Kidney (tissue), 14 donors: ENCODE measurements around the gene PDE4D. TPM values are rescaled to one million over a fixed set of nuclear protein-coding genes. Genes with fewer than 3 reads are reported as not detected.
"Not testable (repeated sequence)": the region's sequence is repeated elsewhere in the genome, so short reads cannot be mapped to it uniquely, and the experiment has no call there.

Source experiments
- DNase-seq, 5 donors: peaks; one replicate each; pipeline ENCODE4 v3.0.0-alpha.2; 2013 to 2020
- FAIRE-seq: peaks from 2 replicates; lab custom pipeline; 2012; peaks lifted over from hg19 to GRCh38; lab: Jason Lieb, UNC
- H3K27ac ChIP-seq, 2 donors: one replicate each; pipeline ENCODE4 v1.7.0; 2013; ENCODE audit warnings: low read depth in 2 of 2, low read length in 2 of 2, inconsistent platforms in 1 of 2
- H3K27me3 ChIP-seq: one replicate; pipeline ENCODE4 v1.7.1; 2013; ENCODE audit warnings: low read length, inconsistent platforms; ENCODE audit not compliant: control insufficient read depth, insufficient read depth
- H3K36me3 ChIP-seq, 3 donors: one replicate each; pipeline versions ENCODE4 v1.7.0 to v1.7.1; 2013; ENCODE audit warnings: low read length in 3 of 3, control low read depth in 1 of 3, inconsistent platforms in 1 of 3; ENCODE audit not compliant: insufficient read depth in 3 of 3, control insufficient read depth in 2 of 3
- H3K4me1 ChIP-seq, 3 donors: one replicate each; pipeline versions ENCODE4 v1.7.0 to v1.7.1; 2013; ENCODE audit warnings: low read length in 3 of 3, inconsistent platforms in 1 of 3, low read depth in 1 of 3; ENCODE audit not compliant: control insufficient read depth in 2 of 3, insufficient read depth in 2 of 3
- H3K4me3 ChIP-seq, 3 donors: one replicate each; pipeline versions ENCODE4 v1.7.0 to v1.8.1; 2013; ENCODE audit warnings: low read length in 3 of 3, control low read depth in 1 of 3, inconsistent platforms in 1 of 3
- H3K9ac ChIP-seq, 3 donors: one replicate each; pipeline versions ENCODE4 v1.7.0 to v1.7.1; 2013; ENCODE audit warnings: low read length in 3 of 3, control low read depth in 1 of 3, inconsistent platforms in 1 of 3
- H3K9me3 ChIP-seq, 3 donors: one replicate each; pipeline versions ENCODE4 v1.7.0 to v1.7.1; 2013; ENCODE audit warnings: low read length in 3 of 3, control low read depth in 1 of 3, inconsistent platforms in 1 of 3; ENCODE audit not compliant: control insufficient read depth in 2 of 3, insufficient read depth in 1 of 3
- intact Hi-C: fragments of 100-400 bp; cut with DNase I; formaldehyde crosslinking; loops from one replicate; pipeline ENCODE4 v1.11.1; 2022
- polyA plus RNA-seq: library from polyadenylated mRNA; stranded (reverse); fragments of 350-450 nt; fragmentation: Illumina TruSeq; extraction: RNeasy Lipid Tissue Mini Kit (QIAGEN cat#74804); gene quantifications from one replicate; pipeline ENCODE4 v1.2.3, GENCODE V29; 2014; ENCODE audit warnings: low read depth, low replicate concordance; ENCODE audit not compliant: insufficient read depth
- total RNA-seq: library from RNA; stranded (reverse); fragmentation: NEBNext Ultra II Directional; extraction: Animal tissue kit (Norgen Biotek cat#: 25700); gene quantifications from one replicate; pipeline ENCODE4 v1.2.1, GENCODE V29; 2021
- TF ChIP-seq, protein P1 (sequence below): IDR thresholded peaks from 3 replicates; pipeline ENCODE4 v1.5.1; 2012; ENCODE audit warnings: mild to moderate bottlenecking, moderate library complexity, borderline replicate concordance; ENCODE audit not compliant: insufficient read depth; ENCODE audit errors: extremely low read depth
- donor health status: control.
- donor health status: control.
- donor health status: control.
- donor health status: control.
- donor health status: control.
- donor health status: DM: yes; HTN: yes; CAD: no.
- donor health status: Normal renal cell carcinoma (clear cell type).

The PDE4D gene
- total and polyA plus RNA-seq, 2 donors from 2014 or later: 9.2 to 78.9 TPM

- TF ChIP-seq, protein P1, sequence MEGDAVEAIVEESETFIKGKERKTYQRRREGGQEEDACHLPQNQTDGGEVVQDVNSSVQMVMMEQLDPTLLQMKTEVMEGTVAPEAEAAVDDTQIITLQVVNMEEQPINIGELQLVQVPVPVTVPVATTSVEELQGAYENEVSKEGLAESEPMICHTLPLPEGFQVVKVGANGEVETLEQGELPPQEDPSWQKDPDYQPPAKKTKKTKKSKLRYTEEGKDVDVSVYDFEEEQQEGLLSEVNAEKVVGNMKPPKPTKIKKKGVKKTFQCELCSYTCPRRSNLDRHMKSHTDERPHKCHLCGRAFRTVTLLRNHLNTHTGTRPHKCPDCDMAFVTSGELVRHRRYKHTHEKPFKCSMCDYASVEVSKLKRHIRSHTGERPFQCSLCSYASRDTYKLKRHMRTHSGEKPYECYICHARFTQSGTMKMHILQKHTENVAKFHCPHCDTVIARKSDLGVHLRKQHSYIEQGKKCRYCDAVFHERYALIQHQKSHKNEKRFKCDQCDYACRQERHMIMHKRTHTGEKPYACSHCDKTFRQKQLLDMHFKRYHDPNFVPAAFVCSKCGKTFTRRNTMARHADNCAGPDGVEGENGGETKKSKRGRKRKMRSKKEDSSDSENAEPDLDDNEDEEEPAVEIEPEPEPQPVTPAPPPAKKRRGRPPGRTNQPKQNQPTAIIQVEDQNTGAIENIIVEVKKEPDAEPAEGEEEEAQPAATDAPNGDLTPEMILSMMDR: no peak
Observed at GRCh38 chr5:59412428-59412827, 481.1 kb downstream of the PDE4D start.

DNA sequence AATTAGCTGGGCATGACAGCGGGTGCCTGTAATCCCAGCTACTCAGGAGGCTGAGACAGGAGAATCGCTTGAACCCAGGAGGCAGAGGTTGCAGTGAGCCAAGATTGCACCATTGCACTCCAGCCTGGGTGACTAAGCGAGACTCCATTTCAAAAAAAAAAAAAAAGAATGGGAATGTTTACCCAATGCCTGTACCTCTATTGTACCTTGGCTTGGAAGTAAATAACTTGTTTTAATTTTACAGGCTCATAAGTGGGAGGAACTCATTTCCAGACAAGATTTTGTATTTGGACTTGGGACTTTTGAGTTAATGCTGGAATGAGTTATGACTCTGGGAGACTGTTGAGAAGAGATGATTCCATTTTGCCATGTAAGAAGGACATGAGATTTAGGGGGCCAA lies 484.5 kb downstream of the PDE4D start:
- H3K27me3 ChIP-seq, H3K9ac ChIP-seq, H3K36me3 ChIP-seq, H3K9me3 ChIP-seq, H3K4me1 ChIP-seq, intact Hi-C loops, H3K4me3 ChIP-seq, H3K27ac ChIP-seq, FAIRE-seq, DNase-seq: not testable (repeated sequence)

More at GRCh38 chr5:59412428-59412827, 481.1 kb downstream of the PDE4D start:
- no peaks in the 10 kb centered on the region for H3K36me3 ChIP-seq
- peaks cover 0 to 8% (median 0%) of the 10 kb centered on the region in 3 donors for H3K9me3 ChIP-seq
- H3K9ac ChIP-seq: no peak overlapping the region
- no peak overlapping the region for H3K4me3 ChIP-seq
- FAIRE-seq (no peak), DNase-seq (no peak)
- no peak overlapping the region for H3K27ac ChIP-seq
- H3K4me1 ChIP-seq: no peaks in the 10 kb centered on the region
- intact Hi-C loops: no loop called here
- H3K27me3 ChIP-seq: no peaks in the 10 kb centered on the region

GRCh38 chr5:59407967-59408366 lies 485.6 kb downstream of the PDE4D start:
- TF ChIP-seq, protein P1: no peak
- no peak overlapping the region for H3K4me3 ChIP-seq
- no peaks in the 10 kb centered on the region for H3K27me3 ChIP-seq
- no peak for FAIRE-seq
- DNase-seq: no peak
- H3K9ac ChIP-seq: no peak overlapping the region
- intact Hi-C loops: no loop called here
- no peak overlapping the region for H3K27ac ChIP-seq
- H3K4me1 ChIP-seq: no peaks in the 10 kb centered on the region
- H3K9me3 ChIP-seq: peaks cover 0 to 14% (median 5%) of the 10 kb centered on the region in 3 donors
- no peaks in the 10 kb centered on the region for H3K36me3 ChIP-seq

- intact Hi-C loops: no loop called here
Observed at GRCh38 chr5:59401637-59402036, 491.9 kb downstream of the PDE4D start.

GRCh38 chr5:59394956-59395355 lies 498.6 kb downstream of the PDE4D start:
- intact Hi-C loops, H3K27ac ChIP-seq, H3K9me3 ChIP-seq, DNase-seq, H3K4me1 ChIP-seq, H3K9ac ChIP-seq, H3K27me3 ChIP-seq, H3K36me3 ChIP-seq, FAIRE-seq, H3K4me3 ChIP-seq: not testable (repeated sequence)

More at GRCh38 chr5:59401637-59402036, 491.9 kb downstream of the PDE4D start:
- no peak for DNase-seq
- TF ChIP-seq, protein P1: no peak
- Histone ChIP-seq H3K36me3 (no peaks in the 10 kb centered on the region), H3K27ac (no peak overlapping the region), H3K4me3 (no peak overlapping the region), H3K27me3 (no peaks in the 10 kb centered on the region), H3K4me1 (no peaks in the 10 kb centered on the region), H3K9ac (no peak overlapping the region), H3K9me3 (peaks cover 0 to 6% (median 5%) of the 10 kb centered on the region in 3 donors)
- FAIRE-seq: no peak
